Stomach (tissue), 9 donors: ENCODE data around the gene PGLYRP1. TPM values are rescaled to one million over a fixed set of nuclear protein-coding genes. Genes with fewer than 3 reads are reported as not detected.

Source experiments
- DNase-seq, 2 donors: peaks; one replicate each; pipeline versions ENCODE4 v3.0.0 to v3.0.0-alpha.2; 2013 to 2019
- H3K27ac ChIP-seq, 5 donors: fragments of 200-600 bp in 4 of 5; sonication (generic) in 4 of 5; one replicate each; pipeline ENCODE4 v1.5.1; 2013 to 2019; ENCODE audit warnings: mild to moderate bottlenecking in 1 of 5, moderate library complexity in 1 of 5
- H3K27me3 ChIP-seq, 3 donors: fragments of 200-600 bp; sonication (generic); one replicate each; pipeline ENCODE4 v1.5.1; 2017 to 2019; ENCODE audit warnings: mixed run types in 1 of 3
- H3K36me3 ChIP-seq, 4 donors: fragments of 200-600 bp; sonication (generic); 1 replicate in 3 of 4; 2 replicates in 1 of 4; pipeline ENCODE4 v1.5.1; 2016 to 2019
- H3K4me1 ChIP-seq, 4 donors: fragments of 200-600 bp; sonication (generic); one replicate each; pipeline ENCODE4 v1.5.1; 2016 to 2019
- H3K4me3 ChIP-seq, 4 donors: fragments of 200-600 bp; sonication (generic) in 3 of 4; one replicate each; pipeline ENCODE4 v1.5.1; 2016 to 2019; ENCODE audit warnings: mild to moderate bottlenecking in 1 of 4
- H3K9me3 ChIP-seq, 4 donors: fragments of 200-600 bp; sonication (generic); one replicate each; pipeline ENCODE4 v1.5.1; 2016 to 2019
- EP300 ChIP-seq: sonication (generic); formaldehyde crosslinking; IDR thresholded peaks from one replicate; pipeline ENCODE4 v1.6.1; 2017; ENCODE audit warnings: antibody characterized with exemption
- POLR2A ChIP-seq, 4 donors: fragments of 450-650 bp; IDR thresholded peaks; one replicate each; pipeline ENCODE4 v1.6.1; 2016; ENCODE audit warnings: antibody characterized with exemption in 4 of 4, control low read depth in 2 of 4, mild to moderate bottlenecking in 1 of 4, moderate library complexity in 1 of 4
- POLR2AphosphoS5 ChIP-seq, 3 donors: sonication (generic); formaldehyde crosslinking; IDR thresholded peaks; one replicate each; pipeline ENCODE4 v1.6.1; 2016; ENCODE audit warnings: antibody characterized with exemption in 3 of 3
- WGBS, 5 donors: extraction: QIAGEN DNeasy Blood & Tissue Kit in 3 of 5; methylation state at CpG; one replicate each; pipeline versions ENCODE4 v1.1.5 to v1.1.7; 2013 to 2018; 5-methylcytosine and 5-hydroxymethylcytosine counted together
- intact Hi-C: fragments of 100-400 bp; cut with DNase I; formaldehyde crosslinking; loops from one replicate; pipeline ENCODE4 v1.15.1; 2023; ENCODE audit warnings: low total_unique reads
- polyA plus RNA-seq, 3 donors: library from polyadenylated mRNA; stranded (reverse); fragments of 200-250 nt; gene quantifications; one replicate each; pipeline ENCODE4 v1.2.3, GENCODE V29; 2013
- total RNA-seq, 5 donors: library from RNA; depleted of rRNA; stranded (reverse); fragments of >200 nt; gene quantifications; one replicate each; pipeline versions ENCODE4 v1.1.0 to v1.2.3, GENCODE V29; 2014 to 2016
- TF ChIP-seq, protein P1 (sequence below), 7 experiments: fragments of 450-650 bp in 4 of 7; fragments of 200-600 bp in 3 of 7; sonication (generic) in 3 of 7; IDR thresholded peaks; one replicate each; pipeline ENCODE4 v1.5.1; 2016 to 2019; ENCODE audit warnings: antibody characterized with exemption in 7 of 7, control low read depth in 2 of 7, mild to moderate bottlenecking in 1 of 7
- donor health status: healthy with polysubstance abuse.
- donor health status: Bipolar disorder and iron deficiency.
- donor health status: healthy.

PGLYRP1 gene
- total and polyA plus RNA-seq, 8 donors: 0.56 to 3.5 TPM; not detected in 6

- Histone ChIP-seq H3K9me3 (peaks cover 0 to 15% (median 0%) of the 10 kb centered on the region in 4 donors), H3K36me3 (no peaks in the 10 kb centered on the region), H3K4me3 (no peak overlapping the region), H3K4me1 (no peaks in the 10 kb centered on the region), H3K27ac (no peak overlapping the region), H3K27me3 (peaks cover 0 to 60% (median 12%) of the 10 kb centered on the region in 3 donors)
- WGBS, 5 donors: 83 to 90% (median 85%) methylated on average over 3 of the region's 3 CpGs
- DNase-seq: no peak
- intact Hi-C loops: no loop called here
- TF ChIP-seq POLR2AphosphoS5 (IDR thresholded peaks at IDR 0.05) (no peak), EP300 (no peak), POLR2A (IDR thresholded peaks at IDR 0.05) (no peak)
- TF ChIP-seq, protein P1, sequence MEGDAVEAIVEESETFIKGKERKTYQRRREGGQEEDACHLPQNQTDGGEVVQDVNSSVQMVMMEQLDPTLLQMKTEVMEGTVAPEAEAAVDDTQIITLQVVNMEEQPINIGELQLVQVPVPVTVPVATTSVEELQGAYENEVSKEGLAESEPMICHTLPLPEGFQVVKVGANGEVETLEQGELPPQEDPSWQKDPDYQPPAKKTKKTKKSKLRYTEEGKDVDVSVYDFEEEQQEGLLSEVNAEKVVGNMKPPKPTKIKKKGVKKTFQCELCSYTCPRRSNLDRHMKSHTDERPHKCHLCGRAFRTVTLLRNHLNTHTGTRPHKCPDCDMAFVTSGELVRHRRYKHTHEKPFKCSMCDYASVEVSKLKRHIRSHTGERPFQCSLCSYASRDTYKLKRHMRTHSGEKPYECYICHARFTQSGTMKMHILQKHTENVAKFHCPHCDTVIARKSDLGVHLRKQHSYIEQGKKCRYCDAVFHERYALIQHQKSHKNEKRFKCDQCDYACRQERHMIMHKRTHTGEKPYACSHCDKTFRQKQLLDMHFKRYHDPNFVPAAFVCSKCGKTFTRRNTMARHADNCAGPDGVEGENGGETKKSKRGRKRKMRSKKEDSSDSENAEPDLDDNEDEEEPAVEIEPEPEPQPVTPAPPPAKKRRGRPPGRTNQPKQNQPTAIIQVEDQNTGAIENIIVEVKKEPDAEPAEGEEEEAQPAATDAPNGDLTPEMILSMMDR (IDR thresholded peaks at IDR 0.05): no peak
These were observed 35.9 kb upstream of the PGLYRP1 start for GRCh38 chr19:46058778-46059177.

DNA sequence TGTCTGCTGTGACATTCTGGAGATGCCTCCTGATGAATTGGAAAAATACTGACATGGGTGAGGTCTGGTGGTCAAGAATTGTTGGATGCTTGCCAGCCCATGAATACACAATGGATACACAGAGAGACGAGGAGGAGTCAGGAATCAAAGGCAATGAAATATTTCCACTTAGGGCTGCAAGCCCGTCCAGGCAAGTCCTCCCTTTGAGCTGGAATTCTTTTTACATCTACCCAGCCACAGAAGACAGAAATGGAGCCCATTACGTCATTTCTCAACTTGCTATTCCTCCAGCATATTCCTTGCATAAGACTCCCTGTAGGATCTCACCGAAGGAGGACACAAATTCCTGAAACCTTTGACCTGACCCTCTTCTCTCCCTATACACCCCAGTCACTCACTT is 33.7 kb upstream of the PGLYRP1 start:
- intact Hi-C loops: no loop called here
- H3K36me3 ChIP-seq: no peaks in the 10 kb centered on the region
- TF ChIP-seq POLR2A (IDR thresholded peaks at IDR 0.05): no peak
- TF ChIP-seq EP300: no peak
- TF ChIP-seq, protein P1 (IDR thresholded peaks at IDR 0.05): no peak
- TF ChIP-seq POLR2AphosphoS5 (IDR thresholded peaks at IDR 0.05): no peak

DNA sequence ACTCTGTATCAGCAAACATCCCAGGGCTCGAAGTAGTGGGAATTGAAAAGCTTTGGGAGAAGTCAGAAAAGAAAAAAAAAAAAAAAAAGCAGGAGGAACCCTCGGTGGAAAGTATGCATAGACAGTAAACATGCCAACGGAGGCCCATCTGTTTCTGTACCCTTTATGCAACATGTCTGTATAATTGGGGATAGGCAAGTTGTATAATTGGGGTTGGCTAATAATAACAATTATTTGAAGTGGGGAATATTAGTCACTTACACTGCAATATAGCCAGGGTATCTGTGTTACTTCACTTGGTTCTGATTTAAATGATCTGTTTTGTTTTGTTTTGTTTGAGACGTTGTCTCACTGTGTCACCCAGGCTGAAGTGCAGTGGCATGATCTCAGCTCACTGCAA is 30.0 kb upstream of the PGLYRP1 start:
- intact Hi-C loops: no loop called here
- Histone ChIP-seq H3K27ac (no peak overlapping the region), H3K4me1 (no peaks in the 10 kb centered on the region), H3K4me3 (no peak overlapping the region), H3K9me3 (peaks cover 0 to 7% (median under 1%) of the 10 kb centered on the region in 4 donors), H3K27me3 (peaks cover 0 to 41% (median 5%) of the 10 kb centered on the region in 3 donors), H3K36me3 (no peaks in the 10 kb centered on the region)
- WGBS, 5 donors: 38 to 57% (median 44%) methylated on average over 4 of the region's 4 CpGs
- TF ChIP-seq POLR2A (IDR thresholded peaks at IDR 0.05) (no peak), EP300 (no peak), POLR2AphosphoS5 (IDR thresholded peaks at IDR 0.05) (no peak)
- TF ChIP-seq, protein P1 (IDR thresholded peaks at IDR 0.05): no peak
- DNase-seq: no peak

More for the DNA sequence above, 33.7 kb upstream of the PGLYRP1 start:
- Histone ChIP-seq H3K9me3 (peaks cover 0 to 15% (median 0%) of the 10 kb centered on the region in 4 donors), H3K4me3 (no peak overlapping the region), H3K27ac (no peak overlapping the region), H3K4me1 (no peaks in the 10 kb centered on the region), H3K27me3 (peaks cover 0 to 48% (median 12%) of the 10 kb centered on the region in 3 donors)
- 37 to 52% (median 48%) methylated on average over 4 of the region's 4 CpGs for WGBS, 5 donors
- no peak for DNase-seq

DNA sequence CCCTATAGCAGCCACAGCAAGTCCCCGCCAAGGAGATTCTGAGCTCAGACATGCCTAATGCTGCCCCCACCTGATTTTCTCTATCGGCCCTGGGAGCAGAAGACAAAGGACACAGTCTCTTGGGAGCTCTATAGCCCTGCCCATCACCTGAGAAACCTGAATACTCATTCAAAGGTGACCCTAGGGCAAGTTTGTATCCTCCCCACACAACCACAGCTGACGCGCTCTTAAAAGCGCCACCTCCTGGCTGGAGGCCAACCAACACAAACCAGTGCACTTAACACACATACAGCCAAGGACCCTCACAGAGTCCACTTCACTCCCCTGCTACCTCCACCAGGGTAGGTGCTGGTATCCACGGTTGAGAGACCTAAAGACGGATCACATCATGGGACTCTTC is 26.7 kb upstream of the PGLYRP1 start:
- Histone ChIP-seq H3K36me3 (no peaks in the 10 kb centered on the region), H3K9me3 (peaks cover 0 to 7% (median 6%) of the 10 kb centered on the region in 4 donors), H3K27me3 (peaks cover 0 to 39% (median 0%) of the 10 kb centered on the region in 3 donors), H3K4me1 (no peaks in the 10 kb centered on the region), H3K27ac (no peak overlapping the region), H3K4me3 (no peak overlapping the region)
- TF ChIP-seq EP300: no peak
- TF ChIP-seq, protein P1 (IDR thresholded peaks at IDR 0.05): no peak
- no peak for TF ChIP-seq POLR2A (IDR thresholded peaks at IDR 0.05)
- no peak for TF ChIP-seq POLR2AphosphoS5 (IDR thresholded peaks at IDR 0.05)
- intact Hi-C loops: no loop called here
- 38 to 60% (median 53%) methylated on average over 7 of the region's 7 CpGs for WGBS, 5 donors
- no peak for DNase-seq
